ENCODE results near the gene MMD.
"Not testable (repeated sequence)": the region's sequence is repeated elsewhere in the genome, so short reads cannot be mapped to it uniquely, and the experiment has no call there.

MMD gene

GRCh38 chr17:55391764-55392467, 29.7 kb downstream of the MMD start:
- DNase-seq (ENCODE audit: low read depth in 2 of 2) = no peak

GRCh38 chr17:55391244-55391757, 30.3 kb downstream of the MMD start:
- no peak for DNase-seq (ENCODE audit: low read depth in 2 of 2)

- no peak for DNase-seq (ENCODE audit: low read depth in 2 of 2)
Observed at GRCh38 chr17:55390364-55390977, 31.2 kb downstream of the MMD start.

DNA sequence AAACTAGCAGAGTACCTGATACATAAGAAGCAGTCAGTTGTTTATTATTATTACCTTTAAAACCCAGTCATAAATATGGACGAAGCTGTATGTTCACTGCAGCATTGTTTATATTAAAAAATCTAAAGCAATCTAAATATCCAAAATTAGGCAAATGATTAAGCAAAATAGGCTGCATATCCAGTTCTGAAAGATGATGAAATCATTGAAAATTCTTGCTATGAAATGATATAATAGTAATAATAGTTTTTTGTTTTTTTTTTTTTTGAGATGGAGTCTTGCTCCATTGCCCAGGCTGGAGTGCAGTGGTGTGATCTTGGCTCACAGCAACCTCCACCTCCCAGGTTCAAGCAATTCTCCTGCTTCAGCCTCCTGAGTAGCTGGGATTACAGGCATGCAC, 31.9 kb downstream of the MMD start:
- DNase-seq (ENCODE audit: low read depth in 2 of 2) = not testable (repeated sequence)

- DNase-seq (ENCODE audit: low read depth in 2 of 2) = no peak
Observed at GRCh38 chr17:55388842-55389241, 32.8 kb downstream of the MMD start.

- DNase-seq (ENCODE audit: low read depth in 2 of 2) = no peak
Observed at GRCh38 chr17:55386796-55387332, 34.8 kb downstream of the MMD start.

DNA sequence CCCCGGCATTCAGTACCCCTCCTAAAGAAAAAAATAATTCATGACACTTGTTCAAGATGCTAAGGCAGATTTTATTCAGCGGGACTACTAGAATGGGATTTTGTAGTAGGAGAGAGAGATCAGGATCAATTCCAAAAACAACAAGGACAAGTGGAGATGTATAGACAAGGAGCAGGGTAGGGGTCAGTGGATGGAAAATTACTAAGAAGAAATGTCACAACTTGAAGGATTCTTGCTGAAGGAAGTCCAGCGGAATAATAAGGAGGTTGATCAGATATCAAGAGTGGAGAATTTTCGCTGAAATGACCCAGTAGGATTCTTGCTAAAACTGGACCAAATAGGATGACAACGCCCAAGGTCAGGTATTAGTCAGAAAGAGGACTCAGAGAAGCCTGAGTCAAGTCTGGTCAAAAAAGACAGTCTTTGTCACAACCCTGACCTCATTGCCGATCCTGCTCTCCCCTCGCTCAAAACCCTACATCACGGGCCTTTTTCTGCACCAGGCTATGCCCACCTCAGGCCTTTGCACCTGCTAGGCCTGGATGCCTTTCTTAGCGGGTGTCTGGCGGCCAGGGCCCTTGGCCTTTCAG, 36.9 kb downstream of the MMD start:
- no peak for DNase-seq (ENCODE audit: low read depth in 2 of 2)

DNA sequence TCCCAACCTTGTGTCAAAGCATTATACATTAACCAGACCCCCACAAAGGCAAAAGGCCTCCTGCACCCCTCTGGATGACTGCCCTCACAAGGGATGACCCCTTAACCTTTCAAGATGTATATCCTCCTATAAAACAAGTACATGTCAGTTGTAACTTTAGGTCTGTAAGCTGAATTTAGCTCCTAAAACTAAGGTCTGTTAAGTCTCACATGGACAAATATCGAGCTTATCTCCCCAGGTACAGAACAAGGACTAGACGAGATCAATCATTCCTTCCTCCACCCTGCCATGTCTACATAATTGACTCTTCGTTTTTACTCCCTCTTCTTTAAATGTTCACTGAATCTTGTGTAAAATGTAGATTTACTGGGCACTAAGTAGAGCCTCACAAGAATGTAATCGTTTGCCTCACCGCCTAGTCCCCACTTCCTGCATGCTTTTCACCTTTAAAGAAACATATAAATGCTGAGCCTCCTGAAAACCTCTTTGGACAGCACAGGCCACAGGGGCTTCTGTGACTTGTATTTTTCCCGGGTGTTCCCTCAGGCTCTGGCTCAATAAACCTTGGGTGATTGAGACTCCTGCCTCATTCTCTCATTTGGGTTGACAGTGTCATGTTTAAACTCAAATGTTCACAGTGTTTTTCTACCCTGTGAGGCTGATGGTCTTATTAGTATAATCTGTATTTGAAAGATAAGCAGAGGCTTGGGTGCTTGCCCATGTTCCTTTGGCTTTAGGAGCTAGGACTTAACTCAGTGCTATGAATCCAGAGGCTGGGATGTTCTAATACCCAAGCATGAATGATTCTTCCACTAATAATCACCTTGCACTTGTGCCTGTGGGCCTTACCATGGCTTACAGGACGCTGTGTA, 37.6 kb downstream of the MMD start:
- DNase-seq (ENCODE audit: low read depth in 2 of 2) = no peak

DNA sequence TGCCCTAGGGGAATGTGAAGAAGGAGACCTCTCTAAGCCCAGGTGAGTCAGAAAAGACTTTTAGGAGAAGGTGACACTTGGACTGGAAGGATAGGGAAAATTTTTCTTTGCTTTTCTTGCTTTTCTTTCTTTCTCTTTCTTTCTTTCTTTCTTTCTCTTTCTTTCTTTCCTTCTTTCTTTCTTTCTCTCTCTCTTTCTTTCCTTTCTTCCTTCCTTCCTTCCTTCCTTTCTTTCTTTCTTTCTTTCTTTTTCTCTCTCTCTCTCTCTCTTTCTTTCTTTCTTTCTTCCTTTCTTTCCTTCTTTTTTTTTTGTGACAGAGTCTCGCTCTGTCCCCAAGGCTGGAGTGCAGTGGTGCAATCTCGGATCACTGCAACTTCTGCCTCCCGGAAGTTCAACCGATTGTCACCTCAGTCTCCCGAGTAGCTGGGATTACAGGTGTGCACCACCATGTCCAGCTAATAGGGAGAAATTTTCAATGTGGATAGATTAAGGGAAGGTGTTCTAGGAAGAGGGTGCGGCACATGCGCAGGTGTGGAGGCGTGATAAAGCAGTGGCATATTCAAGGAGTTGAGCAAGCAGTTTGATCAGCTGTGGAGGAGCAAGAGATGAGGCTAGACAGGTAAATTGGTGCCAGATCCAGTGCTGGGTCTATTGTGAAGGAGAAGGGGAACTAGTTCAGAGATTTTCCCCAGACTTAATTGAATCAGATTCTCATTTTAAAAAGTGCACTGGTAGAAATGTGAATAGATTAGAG, 40.4 kb downstream of the MMD start:
- DNase-seq (ENCODE audit: low read depth in 2 of 2) = no peak

- DNase-seq (ENCODE audit: low read depth in 2 of 2) = no peak
Observed at GRCh38 chr17:55377671-55378275, 43.9 kb downstream of the MMD start.

DNA sequence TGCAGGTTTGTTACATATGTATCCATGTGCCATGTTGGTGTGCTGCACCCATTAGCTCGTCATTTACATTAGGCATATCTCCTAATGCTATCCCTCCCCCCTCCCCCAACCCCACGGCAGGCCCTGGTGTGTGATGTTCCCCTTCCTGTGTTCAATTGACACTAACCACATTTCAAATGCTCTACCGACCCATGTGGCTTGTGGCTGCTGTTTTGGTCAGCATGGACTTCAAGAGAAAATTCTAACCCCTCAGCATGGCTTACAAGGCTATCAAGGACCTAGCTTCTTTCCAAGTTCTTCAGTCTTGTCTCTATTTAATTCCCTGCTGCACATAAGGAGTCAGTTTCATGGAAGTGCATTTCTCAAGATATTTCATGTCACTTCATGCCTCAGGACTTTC, 52.9 kb downstream of the MMD start:
- no peak for DNase-seq (ENCODE audit: low read depth in 2 of 2)

GRCh38 chr17:55366020-55366481, 55.6 kb downstream of the MMD start:
- DNase-seq (ENCODE audit: low read depth in 2 of 2) = no peak

- no peak for DNase-seq (ENCODE audit: low read depth in 2 of 2)
Observed at GRCh38 chr17:55363033-55363432, 58.6 kb downstream of the MMD start.

GRCh38 chr17:55360971-55361370, 60.7 kb downstream of the MMD start:
- DNase-seq (ENCODE audit: low read depth in 2 of 2) = no peak

DNA sequence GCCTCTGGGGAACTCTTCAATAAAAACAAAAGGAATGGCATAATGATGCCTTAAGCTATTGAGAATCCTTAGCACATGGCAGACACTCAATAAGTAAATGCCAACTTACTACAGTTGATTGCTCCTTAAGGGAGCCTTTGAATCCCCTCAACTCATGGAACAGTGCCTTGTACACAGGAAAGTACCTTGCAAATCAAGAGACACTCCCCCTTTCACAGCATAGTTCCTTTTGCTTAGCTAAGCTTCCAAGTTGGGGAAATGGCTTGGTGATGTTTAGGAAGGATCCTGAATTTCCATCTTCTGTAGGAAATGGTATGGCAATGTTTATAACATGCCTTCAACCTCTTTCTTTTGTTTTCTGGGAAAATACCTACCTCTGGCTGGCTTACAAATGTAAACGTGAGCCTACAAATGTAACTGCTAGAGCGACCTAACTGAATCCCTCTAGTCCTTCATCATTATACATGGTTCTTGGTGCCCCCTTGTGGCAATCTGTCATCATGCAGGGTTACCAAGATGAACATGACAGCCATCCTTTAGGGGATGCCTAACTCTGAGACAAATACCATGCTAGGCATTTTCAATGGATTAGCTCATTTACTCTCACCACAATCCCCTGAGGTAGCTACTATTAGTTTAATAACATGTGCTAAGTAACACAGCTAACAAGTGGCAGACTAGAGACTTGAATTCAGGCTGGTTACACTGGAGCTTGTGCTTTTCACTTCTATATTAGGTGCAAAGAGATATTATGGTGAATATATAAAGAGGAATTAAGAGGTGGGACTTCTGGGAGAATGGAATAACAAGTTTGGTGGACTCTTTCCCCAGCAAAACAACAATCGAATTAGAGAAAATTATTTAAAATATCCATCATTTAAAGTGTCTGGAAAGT, 65.0 kb downstream of the MMD start:
- peak; percentile 27 to 34 for DNase-seq (ENCODE audit: low read depth in 2 of 2)

DNA sequence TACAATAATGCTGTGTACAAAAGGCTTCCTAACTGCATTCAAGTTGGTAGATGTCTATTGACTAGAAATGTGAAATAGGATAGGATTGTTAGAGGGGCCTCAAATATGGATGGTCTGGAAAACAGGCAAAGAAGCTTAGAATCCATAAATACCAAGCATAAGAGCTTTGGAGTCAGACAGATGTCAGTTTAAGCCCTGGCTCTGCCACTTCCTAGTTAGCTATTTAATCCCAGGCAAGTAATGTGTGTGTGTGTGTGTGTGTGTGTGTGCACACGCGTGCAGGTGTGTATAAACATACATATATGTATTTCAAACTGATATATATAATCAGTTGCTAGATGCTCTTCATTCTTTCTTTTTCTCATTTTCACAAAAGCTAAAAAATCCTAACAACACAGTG, 66.7 kb downstream of the MMD start:
- DNase-seq (ENCODE audit: low read depth in 2 of 2) = no peak

- DNase-seq (ENCODE audit: low read depth in 2 of 2) = no peak
Observed at GRCh38 chr17:55354010-55354409, 67.6 kb downstream of the MMD start.

- no peak for DNase-seq (ENCODE audit: low read depth in 2 of 2)
Observed at GRCh38 chr17:55351226-55351625, 70.4 kb downstream of the MMD start.

- no peak for DNase-seq (ENCODE audit: low read depth in 2 of 2)
Observed at GRCh38 chr17:55350825-55351205, 70.8 kb downstream of the MMD start.
